HG03103 (cell line): Measurements from ENCODE around the gene METTL13.

Experiments
- ATAC-seq: cut with Tn5 transposase; IDR thresholded peaks from one replicate; pipeline ENCODE4 v1.9.1; 2021; ENCODE audit warnings: low read depth; ENCODE audit not compliant: unreplicated experiment

The METTL13 gene

GRCh38 chr1:171844381-171844780, 62.9 kb downstream of the METTL13 start:
- ATAC-seq: no peak

- no peak for ATAC-seq
Measured at GRCh38 chr1:171845998-171846397, 64.5 kb downstream of the METTL13 start.
